HG03439 (cell line): ENCODE measurements around the gene KRIT1.
"Not testable (repeated sequence)": the region's sequence is repeated elsewhere in the genome, so short reads cannot be mapped to it uniquely, and the experiment has no call there.

Source experiments
- ATAC-seq: cut with Tn5 transposase; IDR thresholded peaks from one replicate; pipeline ENCODE4 v1.9.1; 2021; ENCODE audit warnings: mild to moderate bottlenecking, moderate library complexity; ENCODE audit not compliant: unreplicated experiment

Gene KRIT1

DNA sequence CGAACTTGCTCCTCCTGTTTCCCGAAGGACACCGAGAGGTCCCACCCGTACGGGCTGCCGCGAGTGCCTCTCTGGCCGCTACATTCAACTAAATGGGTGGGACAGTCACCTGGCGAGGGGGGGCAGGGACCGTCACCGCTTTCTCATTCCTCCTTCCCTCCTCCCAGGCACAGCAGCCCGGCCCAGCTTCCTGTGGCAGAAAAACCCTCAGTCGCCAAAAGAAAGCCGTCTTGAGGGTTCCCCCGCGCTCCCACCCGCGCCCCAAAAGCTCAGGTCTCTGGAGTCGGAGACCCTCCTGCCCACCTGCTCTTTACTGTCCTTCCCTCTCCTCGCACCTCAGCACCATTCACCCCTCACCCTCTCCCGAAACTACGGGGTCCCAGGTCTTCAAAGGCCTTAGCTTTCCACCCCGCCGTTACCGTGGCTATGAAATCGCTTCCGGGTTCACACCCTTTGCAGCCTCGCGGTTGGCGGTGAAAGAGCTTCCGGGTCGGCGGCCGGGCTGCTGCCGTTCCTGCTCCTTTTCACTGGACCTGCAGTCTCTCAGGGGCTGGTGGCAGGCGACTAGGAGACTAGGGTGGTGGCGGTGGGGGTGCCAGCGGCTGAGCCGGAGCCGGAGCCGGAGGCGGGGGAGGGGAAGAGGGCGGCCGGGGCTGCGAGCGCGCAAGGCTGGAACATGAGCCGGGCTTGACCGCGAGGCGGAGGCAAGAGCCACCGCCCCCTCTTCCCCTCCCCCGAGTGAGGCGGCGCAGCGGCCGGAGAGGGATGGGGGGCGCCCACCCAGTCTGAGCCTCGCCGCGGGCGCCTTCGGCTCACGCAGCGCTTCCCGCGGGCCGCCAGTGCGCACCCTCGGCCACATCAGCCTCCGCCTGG lies at the start of gene KRIT1, which contains the start of gene ANKIB1:
Gene KRIT1 (minus strand): TSS at position 428 of the 873 bp plus-strand sequence. CDS start 3,779 bp downstream, outside the sequence.
Gene ANKIB1 (plus strand): TSS at position 488 of the 873 bp plus-strand sequence. CDS start 49,005 bp downstream, outside the sequence.
- ATAC-seq, result peak; percentile 77

DNA sequence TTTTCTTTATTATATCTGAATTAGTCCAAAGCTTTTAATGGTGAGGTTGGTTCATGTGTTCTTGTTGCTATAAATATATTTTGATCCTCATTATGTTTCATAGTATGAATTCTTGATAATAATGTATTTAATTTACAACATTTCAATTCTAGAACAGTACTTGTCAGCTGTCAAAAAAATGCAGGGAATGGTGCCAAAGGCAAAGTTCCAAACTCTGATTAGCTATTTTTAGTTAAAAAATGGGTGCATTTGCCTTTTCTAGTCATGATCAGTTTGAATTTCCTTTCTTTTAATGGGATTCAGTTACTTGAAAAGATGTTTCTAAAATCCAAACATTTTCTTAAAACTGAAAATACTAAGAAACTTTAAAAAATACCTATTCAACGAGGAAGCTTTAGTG lies 49.7 kb upstream of the KRIT1 start:
- ATAC-seq, result no peak

- ATAC-seq, result no peak
Measured at GRCh38 chr7:92293896-92294590, 48.3 kb upstream of the KRIT1 start.

- no peak for ATAC-seq
Measured at GRCh38 chr7:92292981-92293380, 47.3 kb upstream of the KRIT1 start.

GRCh38 chr7:92289321-92289720 lies 43.6 kb upstream of the KRIT1 start:
- ATAC-seq, result no peak

DNA sequence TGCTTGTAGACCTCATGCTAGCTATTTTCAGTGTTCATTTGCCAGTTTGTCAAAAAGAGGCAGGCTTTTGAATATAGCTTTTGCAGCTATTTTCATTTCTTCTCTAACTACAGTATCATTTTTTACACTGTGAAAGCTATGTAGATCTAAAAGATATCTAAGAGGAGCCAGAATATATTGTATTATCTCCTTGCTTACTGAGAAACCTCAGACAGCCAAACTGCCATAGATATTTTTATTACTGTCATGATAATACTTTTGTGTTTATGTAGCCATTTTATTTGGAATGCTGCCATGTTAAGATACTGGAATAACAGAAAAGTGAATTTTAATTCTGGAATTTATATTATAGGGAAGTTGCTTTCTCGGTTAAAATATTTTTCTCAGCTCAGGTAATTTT lies 37.2 kb upstream of the KRIT1 start:
- ATAC-seq, result no peak

DNA sequence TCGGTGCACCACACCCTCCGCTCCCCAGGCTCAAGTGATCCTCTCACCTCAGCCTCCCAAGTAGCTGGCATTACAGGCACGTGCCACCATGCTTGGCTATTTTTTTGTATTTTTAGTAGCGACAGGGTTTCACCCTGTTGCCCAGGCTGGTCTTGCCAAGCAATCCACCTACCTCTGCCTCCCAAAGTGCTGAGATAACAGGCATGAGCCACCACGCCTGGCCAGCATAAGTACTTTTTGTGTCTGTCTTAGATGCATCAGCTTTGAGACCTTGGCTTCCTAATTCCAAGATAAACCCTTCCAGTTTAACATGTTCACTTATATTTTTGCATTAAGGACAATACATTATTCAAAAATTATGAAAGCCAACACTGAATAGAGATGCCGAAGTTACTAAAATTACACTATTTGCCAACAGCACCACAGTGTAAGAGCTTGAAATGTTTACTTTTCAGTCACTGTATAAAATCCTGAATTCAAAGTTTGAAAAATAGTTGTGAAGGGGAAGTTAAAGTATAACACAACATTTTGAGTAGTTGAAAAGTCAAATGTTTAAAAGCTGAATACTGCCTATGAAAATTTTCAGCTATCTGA lies 36.6 kb upstream of the KRIT1 start:
- no peak for ATAC-seq

GRCh38 chr7:92281031-92281430 lies 35.3 kb upstream of the KRIT1 start:
- no peak for ATAC-seq

DNA sequence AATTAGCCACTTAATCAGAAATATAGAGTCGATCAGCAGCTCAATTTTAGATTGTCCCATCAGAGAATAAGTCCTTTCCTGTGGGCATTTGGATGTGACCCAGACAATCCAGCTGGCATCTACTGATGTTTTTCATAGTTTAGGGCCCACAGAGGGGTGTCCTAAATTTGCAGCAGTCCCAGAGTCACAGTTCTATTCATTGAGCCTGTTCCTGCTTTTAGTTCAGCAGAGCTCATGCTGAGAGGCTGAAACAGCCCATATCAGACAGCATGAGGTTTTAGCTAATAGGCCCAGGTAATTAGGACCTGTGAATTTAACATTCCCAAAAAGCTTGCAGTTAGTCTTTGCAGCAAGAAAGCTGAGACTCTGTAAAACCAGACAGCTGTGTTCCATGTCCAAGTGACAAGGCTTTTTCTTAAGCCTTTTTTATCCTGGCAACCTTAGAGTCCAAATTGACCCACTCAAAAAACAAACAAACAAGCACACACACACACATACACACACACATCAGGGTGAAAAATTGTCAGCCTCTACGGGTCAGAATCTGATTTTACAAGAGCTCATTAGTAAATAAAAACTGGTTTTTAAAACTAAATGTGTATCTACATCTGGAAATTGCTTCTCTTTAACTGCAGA lies 33.8 kb upstream of the KRIT1 start:
- ATAC-seq, result no peak

DNA sequence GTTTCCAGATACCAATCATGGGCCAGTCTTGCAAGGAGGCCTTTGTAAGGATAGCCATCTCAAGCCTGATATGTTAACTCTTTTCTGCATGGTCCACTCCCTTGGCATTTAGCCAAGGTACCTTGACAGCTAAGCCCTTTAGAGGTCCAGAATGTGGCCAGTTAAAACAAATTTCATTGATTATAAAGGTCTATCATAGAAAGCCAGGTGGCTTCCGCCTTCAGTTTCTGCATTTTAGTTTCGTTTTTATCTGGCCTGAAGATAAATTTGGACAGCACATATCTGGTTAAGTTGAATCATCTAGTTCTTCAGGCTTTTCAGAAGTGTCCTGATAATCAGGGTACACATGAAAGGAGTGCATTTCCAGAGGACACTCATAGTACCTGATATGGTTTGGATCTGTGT lies 30.7 kb upstream of the KRIT1 start:
- ATAC-seq, result peak; percentile 81

DNA sequence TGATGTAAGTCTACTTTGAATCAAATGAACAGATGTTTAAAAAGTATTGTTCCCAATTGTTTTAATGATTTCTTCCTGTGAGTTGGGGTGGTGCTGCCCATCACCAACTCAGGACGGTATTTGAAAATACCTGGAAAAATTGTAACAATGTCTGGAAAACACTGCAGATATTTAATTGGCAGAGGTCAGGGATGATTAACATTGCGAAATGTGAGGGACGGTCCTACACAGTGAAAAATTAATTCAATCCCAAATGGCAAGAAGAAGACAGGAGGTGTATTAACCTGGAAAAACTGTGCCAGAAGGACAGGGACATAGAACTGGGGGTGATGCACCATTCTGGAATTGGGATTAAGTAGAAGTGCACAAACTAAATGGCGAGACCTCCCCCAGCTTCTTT lies 29.6 kb upstream of the KRIT1 start:
- ATAC-seq, result no peak

DNA sequence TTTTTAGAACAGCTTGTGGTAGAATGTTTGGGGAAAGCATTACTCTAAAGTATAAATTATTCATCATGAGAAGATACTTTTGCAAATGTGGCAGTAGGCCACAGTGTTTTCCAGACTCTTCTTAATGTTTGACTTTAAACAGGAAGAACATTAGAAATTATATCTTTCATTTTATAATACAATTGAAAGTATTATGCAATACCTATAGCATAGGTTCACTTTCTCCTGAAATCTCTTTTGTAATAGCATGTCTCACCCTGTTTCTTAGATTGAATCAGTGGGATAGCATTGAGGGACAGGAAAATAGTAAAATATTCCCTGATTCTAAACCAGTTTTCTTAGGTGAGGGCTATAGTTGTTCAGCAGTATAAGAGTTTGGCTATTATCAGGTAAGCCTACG lies 23.2 kb upstream of the KRIT1 start:
- ATAC-seq, result no peak

GRCh38 chr7:92266415-92267241 lies 20.9 kb upstream of the KRIT1 start:
- no peak for ATAC-seq

DNA sequence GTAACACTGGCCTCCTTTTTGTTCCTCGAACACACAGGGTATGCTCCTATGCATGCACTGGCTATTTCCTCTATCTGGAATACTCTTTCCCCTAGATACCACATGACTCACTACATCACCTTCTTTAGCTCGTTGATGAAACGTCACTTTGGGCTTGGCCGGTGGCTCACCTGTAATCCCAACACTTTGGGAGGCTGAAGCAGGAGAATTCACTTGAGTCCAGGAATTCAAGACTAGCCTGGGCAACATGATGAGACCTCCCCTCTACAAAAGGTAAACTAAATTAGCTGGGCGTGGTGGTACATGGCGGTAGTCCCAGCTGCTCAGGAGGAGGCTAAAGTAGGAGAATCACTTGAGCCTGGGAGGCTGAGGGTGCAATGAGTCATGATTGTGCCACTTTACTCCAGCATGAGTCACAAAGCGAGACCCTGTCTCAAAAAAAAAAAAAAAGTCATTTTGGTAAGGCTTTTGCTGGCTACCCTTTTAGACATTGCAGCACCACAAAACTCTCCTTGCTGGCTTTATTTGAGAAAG lies 14.6 kb upstream of the KRIT1 start:
- no peak for ATAC-seq

DNA sequence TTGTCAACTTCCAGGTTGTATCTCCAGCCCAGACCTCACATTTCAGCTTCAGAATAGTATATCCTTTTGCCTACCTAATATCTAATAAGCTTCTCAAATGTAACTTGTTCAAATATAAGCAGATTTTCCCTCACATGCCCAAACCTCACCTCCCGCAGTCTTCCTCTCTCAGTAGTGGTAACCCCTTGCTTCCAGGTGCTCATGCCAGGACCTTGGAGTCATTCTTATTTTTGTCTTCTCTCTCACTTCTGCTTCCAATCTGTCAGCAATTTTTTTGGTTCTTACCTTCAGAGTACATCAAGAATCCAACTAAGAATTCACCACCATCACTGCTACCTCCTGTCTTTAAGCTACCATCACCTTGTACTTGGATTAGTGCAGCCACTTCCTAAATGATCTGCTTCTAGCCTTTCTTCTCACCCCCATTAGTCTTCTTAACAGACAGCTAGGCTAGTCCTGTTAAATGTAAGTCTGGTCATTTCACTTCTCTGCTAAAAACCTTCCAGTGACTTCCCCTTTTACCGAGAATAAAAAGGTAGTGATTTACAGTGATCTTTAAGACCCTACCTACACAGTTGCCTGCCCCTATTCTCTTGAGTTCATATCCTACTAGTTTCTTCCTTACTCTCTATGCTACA lies 14.0 kb upstream of the KRIT1 start:
- no peak for ATAC-seq

- no peak for ATAC-seq
Measured at GRCh38 chr7:92259062-92259461, 13.3 kb upstream of the KRIT1 start.

DNA sequence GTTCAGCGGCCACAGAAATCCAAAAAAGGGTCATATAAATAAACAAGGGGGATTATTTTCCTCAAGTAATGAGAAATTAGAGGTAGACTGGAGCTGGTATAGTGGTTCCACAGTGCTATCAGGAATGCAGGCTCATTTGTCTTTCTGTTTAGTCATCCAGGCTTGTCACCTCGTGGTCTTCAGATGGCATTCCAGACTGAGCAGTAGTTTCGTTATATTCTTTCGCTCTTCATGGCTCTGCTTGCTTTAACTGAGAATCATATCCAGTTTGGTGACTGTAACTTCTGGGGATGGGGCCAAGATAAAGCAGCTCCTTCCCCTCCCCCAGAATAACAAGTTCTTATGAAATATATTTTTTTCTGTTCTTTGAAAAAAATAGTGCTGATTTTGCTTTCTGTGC lies 9.6 kb upstream of the KRIT1 start:
- ATAC-seq, result no peak

DNA sequence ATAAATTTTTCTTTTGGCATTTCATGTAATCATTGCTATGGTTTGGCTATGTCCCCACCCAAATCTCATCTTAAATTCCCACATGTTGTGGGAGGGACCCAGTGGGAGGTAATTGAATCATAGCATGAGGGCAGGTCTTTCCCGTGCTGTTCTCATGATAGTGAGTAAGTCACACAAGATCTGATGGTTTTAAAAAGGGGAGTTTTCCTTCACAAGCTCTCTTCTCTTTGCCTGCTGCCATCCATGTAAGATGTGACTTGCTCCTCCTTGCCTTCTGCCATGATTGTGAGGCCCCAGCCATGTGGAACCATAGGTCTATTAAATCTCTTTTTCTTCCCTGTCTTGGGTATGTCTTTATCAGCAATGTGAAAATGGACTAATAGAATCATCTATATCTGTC lies 9.1 kb upstream of the KRIT1 start:
- not testable (repeated sequence) for ATAC-seq

DNA sequence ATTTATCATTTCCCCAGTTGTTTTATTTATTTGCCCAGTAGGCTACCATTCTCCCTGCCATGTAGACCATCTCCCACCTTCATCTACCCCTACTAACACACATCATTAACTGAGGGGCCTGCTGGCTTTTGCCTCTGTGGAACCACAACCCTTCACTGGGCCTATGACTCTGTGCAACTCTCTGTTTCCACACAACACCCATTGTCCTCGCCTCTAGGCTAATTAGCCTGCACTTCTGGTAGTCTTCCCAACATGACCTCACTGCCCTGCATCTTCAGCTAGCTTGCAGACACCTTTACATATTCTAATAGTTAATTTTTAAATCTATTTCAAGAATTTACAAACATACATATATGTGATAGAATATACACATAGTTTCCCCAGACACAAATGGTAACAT lies 7.5 kb upstream of the KRIT1 start:
- ATAC-seq, result no peak

GRCh38 chr7:92251181-92251580 lies 5.5 kb upstream of the KRIT1 start:
- no peak for ATAC-seq
